Measurements from ENCODE around the gene MYO3B.

Gene MYO3B

GRCh38 chr2:170694316-170694715, 516.4 kb downstream of the MYO3B start:
- TF ChIP-seq EZH2 (IDR thresholded peaks at IDR 0.05): no peak
- TF ChIP-seq POLR2AphosphoS5 (IDR thresholded peaks at IDR 0.05; ENCODE audit: borderline replicate concordance, low read depth, low read length): no peak
- no peak for TF ChIP-seq FOXP2 (optimal IDR thresholded peaks at IDR 0.05; ENCODE audit: control extremely low read depth, extremely low read length, insufficient read depth)
- no peak overlapping the region for H3K9ac ChIP-seq (ENCODE audit: insufficient read length)
- DNase-seq (ENCODE audit: low read depth, low spot score): no peak
- H3K27ac ChIP-seq: no peak overlapping the region
- no peaks in the 10 kb centered on the region for H3K9me3 ChIP-seq (ENCODE audit: low read depth, low read length)
- H3K36me3 ChIP-seq (ENCODE audit: insufficient read depth, low read length): no peaks in the 10 kb centered on the region
- H3K4me3 ChIP-seq: no peak overlapping the region

- H3K9ac ChIP-seq (ENCODE audit: insufficient read length): no peak overlapping the region
- H3K4me3 ChIP-seq: no peak overlapping the region
- no peak for DNase-seq (ENCODE audit: low read depth, low spot score)
- no peak overlapping the region for H3K27ac ChIP-seq
- H3K9me3 ChIP-seq (ENCODE audit: low read depth, low read length): no peaks in the 10 kb centered on the region
- H3K36me3 ChIP-seq (ENCODE audit: insufficient read depth, low read length): no peaks in the 10 kb centered on the region
- TF ChIP-seq FOXP2 (optimal IDR thresholded peaks at IDR 0.05; ENCODE audit: control extremely low read depth, extremely low read length, insufficient read depth): no peak
- TF ChIP-seq POLR2AphosphoS5 (IDR thresholded peaks at IDR 0.05; ENCODE audit: borderline replicate concordance, low read depth, low read length): no peak
- TF ChIP-seq EZH2 (IDR thresholded peaks at IDR 0.05): no peak
Observed at GRCh38 chr2:170695521-170696410, 517.8 kb downstream of the MYO3B start.

GRCh38 chr2:170696948-170697347, 519.0 kb downstream of the MYO3B start:
- no peak for DNase-seq (ENCODE audit: low read depth, low spot score)
- TF ChIP-seq POLR2AphosphoS5 (IDR thresholded peaks at IDR 0.05; ENCODE audit: borderline replicate concordance, low read depth, low read length) (no peak), FOXP2 (optimal IDR thresholded peaks at IDR 0.05; ENCODE audit: control extremely low read depth, extremely low read length, insufficient read depth) (no peak), EZH2 (IDR thresholded peaks at IDR 0.05) (no peak)
- Histone ChIP-seq H3K36me3 (ENCODE audit: insufficient read depth, low read length) (no peaks in the 10 kb centered on the region), H3K9me3 (ENCODE audit: low read depth, low read length) (no peaks in the 10 kb centered on the region), H3K9ac (ENCODE audit: insufficient read length) (no peak overlapping the region), H3K27ac (no peak overlapping the region), H3K4me3 (no peak overlapping the region)

GRCh38 chr2:170701011-170701410, 523.1 kb downstream of the MYO3B start:
- no peaks in the 10 kb centered on the region for H3K9me3 ChIP-seq (ENCODE audit: low read depth, low read length)
- no peak overlapping the region for H3K4me3 ChIP-seq
- TF ChIP-seq EZH2 (IDR thresholded peaks at IDR 0.05) (no peak), FOXP2 (optimal IDR thresholded peaks at IDR 0.05; ENCODE audit: control extremely low read depth, extremely low read length, insufficient read depth) (no peak), POLR2AphosphoS5 (IDR thresholded peaks at IDR 0.05; ENCODE audit: borderline replicate concordance, low read depth, low read length) (no peak)
- H3K27ac ChIP-seq: no peak overlapping the region
- no peaks in the 10 kb centered on the region for H3K36me3 ChIP-seq (ENCODE audit: insufficient read depth, low read length)
- no peak for DNase-seq (ENCODE audit: low read depth, low spot score)
- H3K9ac ChIP-seq (ENCODE audit: insufficient read length): no peak overlapping the region

- no peak overlapping the region for H3K9ac ChIP-seq (ENCODE audit: insufficient read length)
- no peaks in the 10 kb centered on the region for H3K36me3 ChIP-seq (ENCODE audit: insufficient read depth, low read length)
- no peak for DNase-seq (ENCODE audit: low read depth, low spot score)
- no peaks in the 10 kb centered on the region for H3K9me3 ChIP-seq (ENCODE audit: low read depth, low read length)
- TF ChIP-seq POLR2AphosphoS5 (IDR thresholded peaks at IDR 0.05; ENCODE audit: borderline replicate concordance, low read depth, low read length): no peak
- no peak for TF ChIP-seq FOXP2 (optimal IDR thresholded peaks at IDR 0.05; ENCODE audit: control extremely low read depth, extremely low read length, insufficient read depth)
- no peak for TF ChIP-seq EZH2 (IDR thresholded peaks at IDR 0.05)
- H3K27ac ChIP-seq: no peak overlapping the region
- H3K4me3 ChIP-seq: no peak overlapping the region
Observed at GRCh38 chr2:170703776-170704476, 526.0 kb downstream of the MYO3B start.
